H1 (cell line): ENCODE results near the gene LRRIQ4. TPM values are rescaled to one million over a fixed set of nuclear protein-coding genes. Genes with fewer than 3 reads are reported as not detected.

ENCODE experiments used
- CTCF ChIA-PET: fragments of 300-600 bp; sonication (Branson Sonifier 250); formaldehyde crosslinking; loops from one replicate; lab custom pipeline; 2021; ENCODE audit not compliant: partially characterized antibody; lab: Charles Lee
- POLR2A ChIA-PET: fragments of 300-600 bp; sonication (Branson Sonifier 250); formaldehyde crosslinking; loops from one replicate; lab custom pipeline; 2021; ENCODE audit warnings: inconsistent platforms; ENCODE audit not compliant: partially characterized antibody; lab: Charles Lee
- DNase-seq, 2 experiments: peaks; one replicate each; pipeline versions ENCODE4 v3.0.0 to v3.0.0-alpha.2; 2010 to 2022; ENCODE audit warnings: low spot score in 2 of 2, low read depth in 1 of 2, mixed read lengths in 1 of 2
- FAIRE-seq: peaks from 2 replicates; lab custom pipeline; 2011; peaks lifted over from hg19 to GRCh38; lab: Jason Lieb, UNC
- H2AFZ ChIP-seq: 2 replicates; pipeline ENCODE4 v1.8.1; 2012; ENCODE audit warnings: low read length, inconsistent platforms
- H2AK5ac ChIP-seq: 2 replicates; pipeline ENCODE4 v1.6.1; 2013; ENCODE audit warnings: low read depth, low read length
- H2BK120ac ChIP-seq: replicated peaks from 2 replicates; pipeline ENCODE3; 2013; ENCODE audit warnings: low read depth, low read length, inconsistent platforms
- H2BK12ac ChIP-seq: 2 replicates; pipeline ENCODE4 v1.6.1; 2013; ENCODE audit warnings: low read depth, low read length
- H2BK15ac ChIP-seq: 2 replicates; pipeline ENCODE4 v1.6.1; 2013; ENCODE audit warnings: low read length
- H2BK20ac ChIP-seq: 2 replicates; pipeline ENCODE4 v1.6.1; 2013; ENCODE audit warnings: low read length
- H2BK5ac ChIP-seq: 2 replicates; pipeline ENCODE4 v1.6.1; 2013; ENCODE audit warnings: low read depth, low read length
- H3K14ac ChIP-seq: 2 replicates; pipeline ENCODE4 v1.6.1; 2013; ENCODE audit warnings: inconsistent platforms; ENCODE audit not compliant: insufficient read length
- H3K18ac ChIP-seq: 2 replicates; pipeline ENCODE4 v1.6.1; 2013; ENCODE audit warnings: low read length; ENCODE audit errors: extremely low read depth
- H3K23ac ChIP-seq: 2 replicates; pipeline ENCODE4 v1.6.1; 2013; ENCODE audit warnings: inconsistent platforms; ENCODE audit not compliant: insufficient read length
- H3K23me2 ChIP-seq: 2 replicates; pipeline ENCODE4 v1.6.1; 2013; ENCODE audit warnings: low read depth, low read length
- H3K27ac ChIP-seq: 2 replicates; pipeline ENCODE4 v1.6.1; 2011; ENCODE audit warnings: low read depth, low read length, inconsistent platforms
- H3K27me3 ChIP-seq, 4 experiments: replicated peaks in 1 of 4; 1 replicate in 1 of 4; 2 replicates in 3 of 4; pipeline versions ENCODE4 v1.6.1 to v1.8.1; 2011 to 2013; ENCODE audit warnings: low read length in 3 of 4, mild to moderate bottlenecking in 3 of 4, inconsistent platforms in 2 of 4, mixed read lengths in 2 of 4, moderate library complexity in 1 of 4; ENCODE audit not compliant: control insufficient read depth in 3 of 4, insufficient read depth in 3 of 4; ENCODE audit errors: extremely low read depth in 1 of 4
- H3K36me3 ChIP-seq, 4 experiments: 2 replicates each; pipeline versions ENCODE4 v1.6.1 to v1.8.1; 2011 to 2013; ENCODE audit warnings: mild to moderate bottlenecking in 4 of 4, low read length in 3 of 4, moderate library complexity in 2 of 4, control low read depth in 1 of 4, inconsistent platforms in 1 of 4; ENCODE audit not compliant: insufficient read depth in 4 of 4, control insufficient read depth in 2 of 4
- H3K4ac ChIP-seq: replicated peaks from 2 replicates; pipeline ENCODE3; 2013; ENCODE audit warnings: low read length, low read depth, mixed read lengths, inconsistent platforms; ENCODE audit not compliant: insufficient read length
- H3K4me1 ChIP-seq, 4 experiments: replicated peaks in 1 of 4; 1 replicate in 1 of 4; 2 replicates in 3 of 4; pipeline versions ENCODE4 v1.6.1 to v1.8.1; 2011 to 2013; ENCODE audit warnings: low read length in 3 of 4, inconsistent platforms in 2 of 4, mixed read lengths in 1 of 4; ENCODE audit not compliant: insufficient read depth in 4 of 4, control insufficient read depth in 3 of 4
- H3K4me2 ChIP-seq, 2 experiments: 2 replicates each; pipeline versions ENCODE4 v1.6.1 to v1.8.1; 2011 to 2013; ENCODE audit warnings: low read depth in 2 of 2, low read length in 2 of 2, control low read depth in 1 of 2, inconsistent platforms in 1 of 2, mild to moderate bottlenecking in 1 of 2; ENCODE audit not compliant: insufficient read depth in 1 of 2
- H3K4me3 ChIP-seq, 4 experiments: fragments of 200-600, 300-600 bp in 1 of 4; sonication (generic), shearing (Covaris generic), sonication (Bioruptor Twin) in 1 of 4; 2 replicates each; pipeline versions ENCODE4 v1.5.1 to v1.8.1; 2011 to 2016; ENCODE audit warnings: low read length in 4 of 4, low read depth in 3 of 4, control low read depth in 2 of 4, inconsistent platforms in 2 of 4, mild to moderate bottlenecking in 2 of 4, mixed read lengths in 1 of 4, moderate library complexity in 1 of 4; ENCODE audit not compliant: insufficient read depth in 2 of 4; ENCODE audit errors: extremely low read depth in 1 of 4
- H3K56ac ChIP-seq: replicated peaks from 2 replicates; pipeline ENCODE3; 2013; ENCODE audit warnings: low read depth, mild to moderate bottlenecking, mixed read lengths, low read length, inconsistent platforms; ENCODE audit not compliant: insufficient read length
- H3K79me1 ChIP-seq: 2 replicates; pipeline ENCODE4 v1.6.1; 2013; ENCODE audit warnings: low read depth, low read length, control low read depth
- H3K79me2 ChIP-seq, 2 experiments: 2 replicates each; pipeline versions ENCODE4 v1.6.1 to v1.8.1; 2012 to 2013; ENCODE audit warnings: low read length in 2 of 2, mild to moderate bottlenecking in 2 of 2, inconsistent platforms in 1 of 2; ENCODE audit not compliant: insufficient read depth in 2 of 2, control insufficient read depth in 1 of 2
- H3K9ac ChIP-seq, 4 experiments: replicated peaks in 1 of 4; 1 replicate in 1 of 4; 2 replicates in 3 of 4; pipeline versions ENCODE4 v1.6.1 to v1.8.1; 2011 to 2013; ENCODE audit warnings: low read depth in 3 of 4, low read length in 3 of 4, control low read depth in 2 of 4, mild to moderate bottlenecking in 2 of 4, moderate library complexity in 2 of 4, inconsistent platforms in 1 of 4; ENCODE audit errors: extremely low read depth in 1 of 4
- H3K9me3 ChIP-seq, 2 experiments: 2 replicates each; pipeline versions ENCODE4 v1.6.1 to v1.8.1; 2012 to 2013; ENCODE audit warnings: mild to moderate bottlenecking in 2 of 2, moderate library complexity in 2 of 2, control low read depth in 1 of 2, inconsistent platforms in 1 of 2, low read depth in 1 of 2, low read length in 1 of 2, mixed read lengths in 1 of 2; ENCODE audit not compliant: insufficient read depth in 2 of 2
- H4K20me1 ChIP-seq, 2 experiments: replicated peaks in 1 of 2; 2 replicates each; pipeline versions ENCODE3 to v1.8.1; 2011 to 2013; ENCODE audit warnings: inconsistent platforms in 2 of 2, low read length in 2 of 2, mild to moderate bottlenecking in 1 of 2; ENCODE audit not compliant: insufficient read depth in 2 of 2, control insufficient read depth in 1 of 2
- H4K5ac ChIP-seq: 2 replicates; pipeline ENCODE4 v1.6.1; 2013; ENCODE audit warnings: low read length, low read depth, mixed read lengths, inconsistent platforms; ENCODE audit not compliant: insufficient read length
- H4K8ac ChIP-seq: 2 replicates; pipeline ENCODE4 v1.8.0; 2013; ENCODE audit warnings: mild to moderate bottlenecking, moderate library complexity, low read length, inconsistent platforms; ENCODE audit not compliant: insufficient read depth; ENCODE audit errors: extremely low read depth
- H4K91ac ChIP-seq: replicated peaks from 2 replicates; pipeline ENCODE3; 2013; ENCODE audit warnings: low read length, mixed read lengths, inconsistent platforms; ENCODE audit not compliant: insufficient read length
- BCL11A ChIP-seq, 2 experiments: IDR thresholded peaks; one replicate each; pipeline ENCODE4 v1.6.1; 2011; ENCODE audit warnings: low read depth in 2 of 2, low read length in 2 of 2, mild to moderate bottlenecking in 2 of 2
- CBX8 ChIP-seq: fragments of 300-800, 300-1000 bp; sonication (generic); IDR thresholded peaks from 2 replicates; pipeline ENCODE4 v1.7.1; 2016; ENCODE audit warnings: low read depth, low read length, borderline replicate concordance
- CHD1 ChIP-seq: IDR thresholded peaks from 2 replicates; pipeline ENCODE4 v1.6.1; 2012; ENCODE audit warnings: low read depth, low read length, improper control_type of control experiment
- HDAC2 ChIP-seq, 2 experiments: fragments of 300-600 bp in 1 of 2; sonication (generic) in 1 of 2; IDR thresholded peaks; 2 replicates each; pipeline ENCODE4 v1.6.1; 2011 to 2012; ENCODE audit warnings: low read depth in 2 of 2, low read length in 2 of 2, mild to moderate bottlenecking in 2 of 2, moderate library complexity in 2 of 2, borderline replicate concordance in 1 of 2, inconsistent platforms in 1 of 2
- KDM5A ChIP-seq: fragments of 200-600 bp; IDR thresholded peaks from 2 replicates; pipeline ENCODE4 v1.7.1; 2012; ENCODE audit warnings: mild to moderate bottlenecking, low read length, inconsistent platforms, mixed read lengths
- MAFK ChIP-seq: IDR thresholded peaks from 2 replicates; pipeline ENCODE4 v1.6.1; 2012; ENCODE audit warnings: low read depth, mild to moderate bottlenecking, improper control_type of control experiment, low read length
- NRF1 ChIP-seq: IDR thresholded peaks from 2 replicates; pipeline ENCODE4 v1.6.1; 2011; ENCODE audit warnings: mild to moderate bottlenecking, low read depth, low read length, improper control_type of control experiment
- POLR2AphosphoS5 ChIP-seq: IDR thresholded peaks from 2 replicates; pipeline ENCODE4 v1.6.1; 2011; ENCODE audit warnings: low read depth, low read length
- RFX5 ChIP-seq: IDR thresholded peaks from 2 replicates; pipeline ENCODE4 v1.6.1; 2011; ENCODE audit warnings: low read depth, low read length, improper control_type of control experiment, borderline replicate concordance
- SIX5 ChIP-seq: IDR thresholded peaks from 2 replicates; pipeline ENCODE4 v1.6.1; 2011; ENCODE audit warnings: mild to moderate bottlenecking, low read depth, low read length
- SUZ12 ChIP-seq: fragments of 200-600 bp; sonication (generic); IDR thresholded peaks from 2 replicates; pipeline ENCODE4 v1.6.1; 2012; ENCODE audit warnings: mild to moderate bottlenecking, inconsistent platforms, low read length, moderate library complexity, mixed read lengths
- TAF1 ChIP-seq: IDR thresholded peaks from 2 replicates; pipeline ENCODE4 v1.6.1; 2011; ENCODE audit warnings: mild to moderate bottlenecking, low read depth, low read length
- YY1 ChIP-seq: IDR thresholded peaks from 2 replicates; pipeline ENCODE4 v1.6.1; 2011; ENCODE audit warnings: low read depth, mild to moderate bottlenecking, low read length
- ZNF274 ChIP-seq: IDR thresholded peaks from 2 replicates; pipeline ENCODE4 v1.7.0; 2012; ENCODE audit warnings: low read length, borderline replicate concordance; ENCODE audit errors: extremely low read depth
- WGBS, 2 experiments: shearing (Covaris generic) in 1 of 2; methylation state at CpG; one replicate each; pipeline versions ENCODE4 v1.1.6 to v1.1.7; 2013 to 2015; ENCODE audit warnings: low lambda C conversion rate in 2 of 2, mixed read lengths in 2 of 2, inconsistent platforms in 1 of 2, low coverage in 1 of 2, missing lambda C conversion rate in 1 of 2; ENCODE audit not compliant: insufficient replicate concordance in 2 of 2, insufficient coverage in 1 of 2, insufficient read length in 1 of 2; ENCODE audit errors: extremely low coverage in 1 of 2, missing lambda C conversion rate in 1 of 2; 5-methylcytosine and 5-hydroxymethylcytosine counted together
- polyA plus RNA-seq, 7 experiments: library from polyadenylated mRNA; depleted of rRNA in 3 of 7; stranded (reverse) in 5 of 7; unstranded in 2 of 7; fragments of >200 nt in 5 of 7; fragments of 200-250 nt in 2 of 7; gene quantifications; 1 replicate in 5 of 7; 2 replicates in 1 of 7; 4 replicates in 1 of 7; pipeline versions ENCODE4 v1.2.1 to v1.2.3, GENCODE V29; 2011 to 2013; ENCODE audit warnings: missing spikeins in 2 of 7, mixed read lengths in 2 of 7
- total RNA-seq: library from RNA; stranded (reverse); fragmentation: NEBNext Ultra II Directional; extraction: Animal tissue kit (Norgen Biotek cat#: 25700); gene quantifications from 2 replicates; pipeline ENCODE4 v1.2.1, GENCODE V29; 2021

The LRRIQ4 gene
- total and polyA plus RNA-seq, 2 of the 8 experiments (the other 6 are each of a cell fraction or from before 2014, with no cell fraction given), result 0.08 TPM; not detected in 1

- Histone ChIP-seq H3K79me2 (no peaks in the 10 kb centered on the region), H2BK20ac (peak overlapping the region; percentile 66; the same call in 1 of the 2 replicates), H3K4ac (no peak overlapping the region), H4K8ac (no peak overlapping the region), H3K4me3 (peak overlapping the region; percentile 54 to 73 (median 68); a peak in 7 of 8 replicates), H2BK15ac (peak overlapping the region; percentile 20), H3K27me3 (peaks cover 0 to 7% (median 4%) of the 10 kb centered on the region in 4 experiments; a peak in 6 of 7 replicates), H2BK5ac (no peak overlapping the region; the same call in 1 of the 2 replicates), H2BK12ac (peak overlapping the region; percentile 86; the same call in 1 of the 2 replicates), H3K23me2 (peaks cover 4% of the 10 kb centered on the region; the same call in 1 of the 2 replicates), H4K91ac (no peak overlapping the region), H3K9me3 (no peaks in the 10 kb centered on the region; a peak in 1 of 4 replicates), H4K5ac (no peak overlapping the region), H3K36me3 (no peaks in the 10 kb centered on the region), H3K79me1 (no peaks in the 10 kb centered on the region), H2BK120ac (no peak overlapping the region), H3K56ac (no peak overlapping the region), H3K4me1 (peaks cover 7 to 20% (median 10%) of the 10 kb centered on the region in 4 experiments; a peak in 6 of 7 replicates), H3K4me2 (peak overlapping the region; percentile 79 to 93), H3K14ac (no peak overlapping the region), H3K23ac (no peak overlapping the region), H2AK5ac (no peak overlapping the region), H3K18ac (peak overlapping the region; percentile 92; the same call in 1 of the 2 replicates), H2AFZ (peak overlapping the region; percentile 88), H3K9ac (no peak overlapping the region; a peak in 1 of 7 replicates), H3K27ac (no peak overlapping the region), H4K20me1 (no peaks in the 10 kb centered on the region)
- 68% methylated on average over 8 of the region's 8 CpGs; no CpG with 5 or more reads in 1 of the 2 experiments for WGBS, 2 experiments
- no peak for DNase-seq
- CTCF ChIA-PET, result interaction anchor here (0.6 to 3.0 kb wide), 5 partner anchors 9 to 93 kb away, joined by 3 to 11 read pairs (median 3); partner anchors contain the start of gene TERC
- POLR2A ChIA-PET, result interaction anchor here (1.2 kb wide), 1 partner anchor 153 kb away, joined by 5 read pairs; the partner anchor contains the start of gene SEC62
- no peak for FAIRE-seq
- no peak for TF ChIP-seq TAF1
- no peak for TF ChIP-seq HDAC2 (IDR thresholded peaks at IDR 0.05; ENCODE audit: borderline replicate concordance in 1 of 2, low read depth in 2 of 2, low read length in 2 of 2)
- TF ChIP-seq ZNF274, result no peak
- TF ChIP-seq BCL11A (IDR thresholded peaks at IDR 0.05; ENCODE audit: low read depth in 2 of 2, low read length in 2 of 2), result no peak
- TF ChIP-seq SIX5, result no peak
- no peak for TF ChIP-seq MAFK
- TF ChIP-seq KDM5A, result no peak
- no peak for TF ChIP-seq NRF1
- no peak for TF ChIP-seq CHD1
- TF ChIP-seq CBX8, result no peak
- no peak for TF ChIP-seq POLR2AphosphoS5
- no peak for TF ChIP-seq SUZ12
- no peak for TF ChIP-seq RFX5
- TF ChIP-seq YY1, result no peak
Measured at GRCh38 chr3:169813278-169813677, 608 bp downstream of the LRRIQ4 start.
